Endodermal cell (in vitro differentiated cells): ENCODE data around the gene DACH2. TPM values are rescaled to one million over a fixed set of nuclear protein-coding genes. Genes with fewer than 3 reads are reported as not detected.

Source experiments
- DNase-seq: peaks from one replicate; pipeline ENCODE4 v3.0.0-alpha.2; 2017
- H3K27ac ChIP-seq: 2 replicates; pipeline ENCODE4 v1.5.1; 2013; ENCODE audit warnings: mild to moderate bottlenecking, low read depth, low read length, moderate library complexity
- H3K27me3 ChIP-seq: 2 replicates; pipeline ENCODE4 v1.6.1; 2013; ENCODE audit warnings: mild to moderate bottlenecking, low read length, moderate library complexity; ENCODE audit not compliant: insufficient read depth, control insufficient read depth, poor library complexity, severe bottlenecking
- H3K36me3 ChIP-seq: 2 replicates; pipeline ENCODE4 v1.7.0; 2013; ENCODE audit warnings: mild to moderate bottlenecking, low read length, moderate library complexity; ENCODE audit not compliant: control insufficient read depth, insufficient read depth
- H3K4me1 ChIP-seq: one replicate; pipeline ENCODE4 v1.7.0; 2013; ENCODE audit warnings: low read length; ENCODE audit not compliant: control insufficient read depth, insufficient read depth
- H3K4me3 ChIP-seq: 2 replicates; pipeline ENCODE4 v1.5.1; 2013; ENCODE audit warnings: mild to moderate bottlenecking, low read length, moderate library complexity
- H3K9ac ChIP-seq: 2 replicates; pipeline ENCODE4 v1.6.1; 2013; ENCODE audit warnings: mild to moderate bottlenecking, low read length, moderate library complexity; ENCODE audit not compliant: poor library complexity, severe bottlenecking; ENCODE audit errors: extremely low read depth
- H3K9me3 ChIP-seq: 2 replicates; pipeline ENCODE4 v1.6.1; 2013; ENCODE audit warnings: mild to moderate bottlenecking, low read length, moderate library complexity; ENCODE audit not compliant: control insufficient read depth
- H3K27ac Mint-ChIP-seq: 2 replicates; pipeline ENCODE4 v1.8.0; 2020; ENCODE audit warnings: mixed read lengths
- H3K27me3 Mint-ChIP-seq: 2 replicates; pipeline ENCODE4 v1.8.0; 2021; ENCODE audit warnings: mild to moderate bottlenecking, mixed read lengths; ENCODE audit not compliant: insufficient read depth
- H3K36me3 Mint-ChIP-seq: 2 replicates; pipeline ENCODE4 v1.8.0; 2020; ENCODE audit warnings: low read depth, mixed read lengths
- H3K4me1 Mint-ChIP-seq: 2 replicates; pipeline ENCODE4 v1.8.0; 2020; ENCODE audit warnings: mixed read lengths
- H3K4me3 Mint-ChIP-seq: 2 replicates; pipeline ENCODE4 v1.8.0; 2020; ENCODE audit warnings: mild to moderate bottlenecking, moderate library complexity, mixed read lengths
- H3K9me3 Mint-ChIP-seq: 2 replicates; pipeline ENCODE4 v1.8.0; 2020; ENCODE audit warnings: mild to moderate bottlenecking, mixed read lengths
- WGBS, 2 experiments: methylation state at CpG; one replicate each; pipeline versions ENCODE4 v1.1.5 to v1.1.7; 2013; ENCODE audit warnings: missing lambda C conversion rate in 2 of 2, mixed read lengths in 1 of 2; ENCODE audit not compliant: insufficient coverage in 1 of 2, insufficient read length in 1 of 2; 5-methylcytosine and 5-hydroxymethylcytosine counted together
- long read RNA-seq, 4 experiments: library from polyadenylated mRNA in 2 of 4; library from RNA in 1 of 4; library from capped mRNA in 1 of 4; stranded (forward) in 3 of 4; unstranded in 1 of 4; transcript quantifications; one replicate each; pipeline ENCODE4 v2.0.0, GENCODE V29; 2020 to 2021; ENCODE audit warnings: inconsistent platforms in 1 of 4
- polyA plus RNA-seq, 2 experiments: library from polyadenylated mRNA; stranded (reverse); fragments of 50-300 nt; gene quantifications; one replicate each; pipeline ENCODE4 v1.2.3, GENCODE V29; 2013
- total RNA-seq, 2 donors: library from RNA; stranded (reverse); fragmentation: NEBNext Ultra II Directional in 1 of 2; extraction: Animal tissue kit (Norgen Biotek cat#: 25700) in 1 of 2; gene quantifications; 2 replicates in 1 of 2; 3 replicates in 1 of 2; pipeline ENCODE4 v1.2.1, GENCODE V29; 2021
- TF ChIP-seq, protein P1 (sequence below): fragments of 200-600 bp; sonication (generic); conservative IDR thresholded peaks from 2 replicates; pipeline ENCODE4 v1.5.0; 2021; ENCODE audit warnings: antibody characterized with exemption, mild to moderate bottlenecking

Gene DACH2
- 1 to 10 TPM; 2.2 to 2.3 TPM for total RNA-seq
- 10.2 TPM for polyA plus RNA-seq (2013, experiment 1 of 2)
- polyA plus RNA-seq (2013, experiment 2 of 2) = 9.0 TPM
- long read RNA-seq, experiment 1 = 0 reads
- long read RNA-seq, experiment 2, partial matches to known transcripts = 1 of 3 reads
- long read RNA-seq, experiment 2, other reads (novel, unspliced or antisense) = 2 of 3 reads
- long read RNA-seq, experiment 3, partial matches to known transcripts = 0 of 3 reads
- long read RNA-seq, experiment 3, other reads (novel, unspliced or antisense) = 3 of 3 reads
- long read RNA-seq, experiment 4, partial matches to known transcripts = 0 of 1 reads
- long read RNA-seq, experiment 4, other reads (novel, unspliced or antisense) = 1 of 1 reads

- Mint-ChIP-seq H3K27me3 (peaks cover 54% of the 10 kb centered on the region), H3K4me1 (peaks cover 14% of the 10 kb centered on the region), H3K36me3 (no peaks in the 10 kb centered on the region), H3K27ac (peak within 1 kb of the TSS; percentile 56), H3K9me3 (no peaks in the 10 kb centered on the region), H3K4me3 (peak within 1 kb of the TSS; percentile 81)
- no peak within 1 kb of the TSS for H3K27ac ChIP-seq
- H3K9me3 ChIP-seq = no peaks in the 10 kb centered on the region
- no peak within 1 kb of the TSS for H3K9ac ChIP-seq
- peaks cover 35% of the 10 kb centered on the region for H3K27me3 ChIP-seq
- 0% methylated on average over 31 of the region's 34 CpGs; no CpG with 5 or more reads in 1 of the 2 experiments for WGBS, 2 experiments
- no peaks in the 10 kb centered on the region for H3K4me1 ChIP-seq
- TF ChIP-seq, protein P1, sequence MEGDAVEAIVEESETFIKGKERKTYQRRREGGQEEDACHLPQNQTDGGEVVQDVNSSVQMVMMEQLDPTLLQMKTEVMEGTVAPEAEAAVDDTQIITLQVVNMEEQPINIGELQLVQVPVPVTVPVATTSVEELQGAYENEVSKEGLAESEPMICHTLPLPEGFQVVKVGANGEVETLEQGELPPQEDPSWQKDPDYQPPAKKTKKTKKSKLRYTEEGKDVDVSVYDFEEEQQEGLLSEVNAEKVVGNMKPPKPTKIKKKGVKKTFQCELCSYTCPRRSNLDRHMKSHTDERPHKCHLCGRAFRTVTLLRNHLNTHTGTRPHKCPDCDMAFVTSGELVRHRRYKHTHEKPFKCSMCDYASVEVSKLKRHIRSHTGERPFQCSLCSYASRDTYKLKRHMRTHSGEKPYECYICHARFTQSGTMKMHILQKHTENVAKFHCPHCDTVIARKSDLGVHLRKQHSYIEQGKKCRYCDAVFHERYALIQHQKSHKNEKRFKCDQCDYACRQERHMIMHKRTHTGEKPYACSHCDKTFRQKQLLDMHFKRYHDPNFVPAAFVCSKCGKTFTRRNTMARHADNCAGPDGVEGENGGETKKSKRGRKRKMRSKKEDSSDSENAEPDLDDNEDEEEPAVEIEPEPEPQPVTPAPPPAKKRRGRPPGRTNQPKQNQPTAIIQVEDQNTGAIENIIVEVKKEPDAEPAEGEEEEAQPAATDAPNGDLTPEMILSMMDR = no peak
- no peaks in the 10 kb centered on the region for H3K36me3 ChIP-seq
- peak within 1 kb of the TSS; percentile 86 for H3K4me3 ChIP-seq
- peak; percentile 95 for DNase-seq
Measured at GRCh38 chrX:86148024-86148511, at the start of gene DACH2. TSS of gene DACH2 (plus strand) at chrX:86148451.

DNA sequence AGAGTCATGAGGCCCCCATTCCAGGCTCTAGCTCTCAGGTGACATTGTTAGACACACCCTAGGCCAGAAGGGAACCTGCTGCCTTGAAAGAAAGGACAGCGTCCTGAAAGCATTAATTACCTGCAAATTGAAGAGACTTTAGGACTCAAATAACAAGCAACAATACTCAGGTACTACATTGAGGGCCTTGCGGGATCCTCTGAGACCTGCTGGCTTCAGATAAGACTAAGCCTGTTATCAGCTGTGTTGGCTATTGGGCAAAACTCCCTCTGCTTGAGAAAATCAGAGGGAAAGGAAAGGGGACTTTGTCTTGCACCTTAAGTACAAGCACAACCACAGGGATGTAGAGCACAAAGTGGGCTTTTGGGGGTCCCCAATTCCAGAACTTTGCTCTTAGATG, 45.9 kb upstream of the DACH2 start:
- no peaks in the 10 kb centered on the region for H3K4me1 ChIP-seq
- DNase-seq = peak; percentile 59
- 50 to 80% methylated on average over 1 to 2 of the region's 2 CpGs for WGBS, 2 experiments
- H3K4me1 Mint-ChIP-seq = peaks cover 32% of the 10 kb centered on the region
- H3K4me3 Mint-ChIP-seq = no peak overlapping the region
- no peaks in the 10 kb centered on the region for H3K27me3 ChIP-seq
- peaks cover 10% of the 10 kb centered on the region for H3K36me3 Mint-ChIP-seq
- H3K27me3 Mint-ChIP-seq = peaks cover 1% of the 10 kb centered on the region
- no peaks in the 10 kb centered on the region for H3K36me3 ChIP-seq
- H3K9ac ChIP-seq = no peak overlapping the region
- H3K27ac Mint-ChIP-seq = peak overlapping the region; percentile 48
- TF ChIP-seq, protein P1 = no peak
- H3K4me3 ChIP-seq = no peak overlapping the region
- H3K9me3 ChIP-seq = peaks cover 15% of the 10 kb centered on the region
- H3K9me3 Mint-ChIP-seq = peaks cover 18% of the 10 kb centered on the region
- no peak overlapping the region for H3K27ac ChIP-seq

DNA sequence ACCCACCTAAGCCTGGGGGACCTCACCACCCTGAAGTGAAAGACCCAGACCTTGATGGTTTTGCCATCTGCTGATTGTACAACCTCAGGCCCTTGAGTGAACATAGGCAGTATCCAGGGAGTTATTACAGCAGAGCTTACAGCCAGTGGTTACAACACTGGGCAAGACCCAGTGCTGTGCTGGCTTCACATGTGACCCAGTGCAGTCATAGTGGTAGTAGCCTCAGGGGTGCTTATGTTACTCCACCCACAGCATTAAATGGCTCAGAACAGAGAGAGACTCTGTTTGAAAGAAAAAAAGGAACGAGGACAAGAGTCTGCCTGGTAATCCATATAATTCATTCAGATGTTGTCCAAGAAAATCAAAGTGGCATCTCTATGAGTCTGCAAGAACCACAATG, 45.2 kb upstream of the DACH2 start:
- WGBS, 2 experiments = 91% methylated on average over 1 of the region's 1 CpG; no CpG with 5 or more reads in 1 of the 2 experiments
- H3K27me3 Mint-ChIP-seq = peaks cover 1% of the 10 kb centered on the region
- TF ChIP-seq, protein P1 = no peak
- H3K36me3 Mint-ChIP-seq = peaks cover 10% of the 10 kb centered on the region
- H3K27ac ChIP-seq = no peak overlapping the region
- H3K4me3 Mint-ChIP-seq = no peak overlapping the region
- peaks cover 15% of the 10 kb centered on the region for H3K9me3 ChIP-seq
- H3K36me3 ChIP-seq = no peaks in the 10 kb centered on the region
- DNase-seq = no peak
- H3K27ac Mint-ChIP-seq = no peak overlapping the region
- peaks cover 25% of the 10 kb centered on the region for H3K9me3 Mint-ChIP-seq
- H3K4me3 ChIP-seq = no peak overlapping the region
- no peak overlapping the region for H3K9ac ChIP-seq
- no peaks in the 10 kb centered on the region for H3K4me1 ChIP-seq
- peaks cover 39% of the 10 kb centered on the region for H3K4me1 Mint-ChIP-seq
- no peaks in the 10 kb centered on the region for H3K27me3 ChIP-seq
